Tibial artery (tissue), 4 donors: Measurements from ENCODE around the gene MYH7.
"Not testable (repeated sequence)": the region's sequence is repeated elsewhere in the genome, so short reads cannot be mapped to it uniquely, and the experiment has no call there.

Source experiments
- DNase-seq, 2 donors: peaks; one replicate each; pipeline ENCODE4 v3.0.0-alpha.2; 2019
- H3K27ac ChIP-seq, 2 donors: fragments of 200-600 bp; sonication (generic) in 1 of 2; 1 replicate in 1 of 2; 2 replicates in 1 of 2; pipeline ENCODE4 v1.5.1; 2018 to 2019; ENCODE audit warnings: mild to moderate bottlenecking in 1 of 2
- H3K27me3 ChIP-seq, 2 donors: fragments of 200-600 bp; sonication (generic) in 1 of 2; one replicate each; pipeline versions ENCODE4 v1.5.1 to v1.6.0; 2016 to 2019
- H3K36me3 ChIP-seq, 3 donors: fragments of 200-600 bp; sonication (generic) in 2 of 3; one replicate each; pipeline ENCODE4 v1.5.1; 2016 to 2019; ENCODE audit warnings: mild to moderate bottlenecking in 2 of 3
- H3K4me1 ChIP-seq, 4 donors: fragments of 200-600 bp; sonication (generic) in 2 of 4; 1 replicate in 3 of 4; 2 replicates in 1 of 4; pipeline ENCODE4 v1.5.1; 2016 to 2019
- H3K4me3 ChIP-seq, 2 donors: fragments of 200-600 bp; sonication (generic) in 1 of 2; 1 replicate in 1 of 2; 2 replicates in 1 of 2; pipeline ENCODE4 v1.5.1; 2018 to 2019; ENCODE audit warnings: mild to moderate bottlenecking in 2 of 2
- H3K9me3 ChIP-seq, 3 donors: fragments of 200-600 bp; sonication (generic) in 1 of 3; one replicate each; pipeline ENCODE4 v1.5.1; 2016 to 2019
- intact Hi-C: fragments of 100-400 bp; cut with DNase I; formaldehyde crosslinking; loops from one replicate; pipeline ENCODE4 v1.15.0; 2023; ENCODE audit warnings: low total_unique reads
- TF ChIP-seq, protein P1 (sequence below), 2 experiments: fragments of 200-600 bp in 1 of 2; fragments of 450-650 bp in 1 of 2; IDR thresholded peaks; one replicate each; pipeline ENCODE4 v1.5.1; 2017 to 2019; ENCODE audit warnings: antibody characterized with exemption in 2 of 2, mild to moderate bottlenecking in 1 of 2, moderate library complexity in 1 of 2

The MYH7 gene

DNA sequence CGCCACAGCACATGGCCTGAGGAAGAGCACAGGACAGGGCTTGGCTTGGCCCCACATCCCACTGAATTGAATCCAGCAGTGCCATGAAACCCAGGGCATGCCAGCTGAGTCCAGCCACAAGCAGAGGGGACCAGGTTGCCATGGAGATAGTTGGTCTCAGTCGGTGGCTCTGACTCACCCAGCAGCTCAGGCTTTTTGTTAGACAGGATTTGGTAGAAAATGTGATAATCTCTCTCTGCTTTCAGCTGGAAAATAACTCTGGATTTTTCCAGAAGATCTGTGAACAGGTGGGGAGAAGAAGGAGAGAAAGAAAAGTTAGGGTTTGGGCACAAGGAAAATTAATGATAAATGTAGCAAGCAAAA is 4.8 kb downstream of the MYH7 start:
- TF ChIP-seq, protein P1, sequence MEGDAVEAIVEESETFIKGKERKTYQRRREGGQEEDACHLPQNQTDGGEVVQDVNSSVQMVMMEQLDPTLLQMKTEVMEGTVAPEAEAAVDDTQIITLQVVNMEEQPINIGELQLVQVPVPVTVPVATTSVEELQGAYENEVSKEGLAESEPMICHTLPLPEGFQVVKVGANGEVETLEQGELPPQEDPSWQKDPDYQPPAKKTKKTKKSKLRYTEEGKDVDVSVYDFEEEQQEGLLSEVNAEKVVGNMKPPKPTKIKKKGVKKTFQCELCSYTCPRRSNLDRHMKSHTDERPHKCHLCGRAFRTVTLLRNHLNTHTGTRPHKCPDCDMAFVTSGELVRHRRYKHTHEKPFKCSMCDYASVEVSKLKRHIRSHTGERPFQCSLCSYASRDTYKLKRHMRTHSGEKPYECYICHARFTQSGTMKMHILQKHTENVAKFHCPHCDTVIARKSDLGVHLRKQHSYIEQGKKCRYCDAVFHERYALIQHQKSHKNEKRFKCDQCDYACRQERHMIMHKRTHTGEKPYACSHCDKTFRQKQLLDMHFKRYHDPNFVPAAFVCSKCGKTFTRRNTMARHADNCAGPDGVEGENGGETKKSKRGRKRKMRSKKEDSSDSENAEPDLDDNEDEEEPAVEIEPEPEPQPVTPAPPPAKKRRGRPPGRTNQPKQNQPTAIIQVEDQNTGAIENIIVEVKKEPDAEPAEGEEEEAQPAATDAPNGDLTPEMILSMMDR (IDR thresholded peaks at IDR 0.05) = no peak
- intact Hi-C loops = no loop called here

GRCh38 chr14:23430016-23430722 is 5.3 kb downstream of the MYH7 start:
- Histone ChIP-seq H3K4me1 (no peaks in the 10 kb centered on the region), H3K27me3 (peaks cover 0 to 7% of the 10 kb centered on the region in 2 donors), H3K9me3 (no peaks in the 10 kb centered on the region), H3K4me3 (no peak overlapping the region), H3K36me3 (no peaks in the 10 kb centered on the region), H3K27ac (no peak overlapping the region)
- TF ChIP-seq, protein P1 (IDR thresholded peaks at IDR 0.05) = no peak
- DNase-seq = peak; percentile 11 to 35
- intact Hi-C loops = no loop called here

More for the DNA sequence above, 4.8 kb downstream of the MYH7 start:
- Histone ChIP-seq H3K4me1 (no peaks in the 10 kb centered on the region), H3K27ac (no peak overlapping the region), H3K4me3 (no peak overlapping the region), H3K27me3 (peaks cover 0 to 8% of the 10 kb centered on the region in 2 donors), H3K36me3 (no peaks in the 10 kb centered on the region), H3K9me3 (no peaks in the 10 kb centered on the region)
- DNase-seq = peak; percentile 12 to 25

DNA sequence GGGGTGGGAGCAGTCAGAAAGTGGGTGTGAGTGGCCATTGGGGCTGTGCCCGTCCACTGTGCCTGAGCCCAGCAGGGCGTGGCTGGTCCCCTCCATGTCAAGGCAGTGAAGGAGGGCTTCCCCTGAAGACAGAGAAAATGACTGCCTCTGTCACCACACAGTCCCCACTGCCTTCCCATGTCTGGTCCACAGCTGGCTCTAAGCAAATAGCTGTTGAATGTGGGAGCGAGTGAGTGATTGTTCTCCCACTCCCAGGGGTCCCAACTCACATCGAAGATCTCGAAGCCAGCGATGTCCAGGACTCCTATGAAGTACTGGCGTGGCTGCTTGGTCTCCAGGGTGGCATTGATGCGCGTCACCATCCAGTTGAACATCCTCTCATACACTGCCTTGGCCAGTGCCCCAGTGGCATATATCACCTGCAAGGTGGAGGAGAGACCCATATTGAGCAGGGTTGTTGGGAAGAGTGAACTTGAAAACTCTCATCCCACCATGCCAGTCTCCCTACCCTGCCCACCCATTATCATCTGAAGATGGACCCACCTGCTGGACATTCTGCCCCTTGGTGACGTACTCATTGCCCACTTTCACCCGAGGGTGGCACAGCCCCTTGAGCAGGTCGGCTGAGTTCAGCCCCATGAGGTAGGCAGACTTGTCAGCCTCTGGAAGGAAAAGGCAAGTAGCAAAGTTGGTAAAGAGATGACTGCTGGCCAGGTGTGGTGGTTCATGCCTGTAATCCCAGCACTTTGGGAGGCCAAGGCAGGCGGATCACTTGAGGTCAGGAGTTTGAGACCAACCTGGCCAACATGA is 6.6 kb downstream of the MYH7 start:
- intact Hi-C loops = no loop called here
- no peaks in the 10 kb centered on the region for H3K9me3 ChIP-seq
- H3K4me3 ChIP-seq = no peak overlapping the region
- peaks cover 0 to 7% of the 10 kb centered on the region in 2 donors for H3K27me3 ChIP-seq
- H3K27ac ChIP-seq = no peak overlapping the region
- DNase-seq = peak in 1 of 2 donors; percentile 38
- TF ChIP-seq, protein P1 (IDR thresholded peaks at IDR 0.05) = no peak
- H3K36me3 ChIP-seq = no peaks in the 10 kb centered on the region
- H3K4me1 ChIP-seq = no peaks in the 10 kb centered on the region

DNA sequence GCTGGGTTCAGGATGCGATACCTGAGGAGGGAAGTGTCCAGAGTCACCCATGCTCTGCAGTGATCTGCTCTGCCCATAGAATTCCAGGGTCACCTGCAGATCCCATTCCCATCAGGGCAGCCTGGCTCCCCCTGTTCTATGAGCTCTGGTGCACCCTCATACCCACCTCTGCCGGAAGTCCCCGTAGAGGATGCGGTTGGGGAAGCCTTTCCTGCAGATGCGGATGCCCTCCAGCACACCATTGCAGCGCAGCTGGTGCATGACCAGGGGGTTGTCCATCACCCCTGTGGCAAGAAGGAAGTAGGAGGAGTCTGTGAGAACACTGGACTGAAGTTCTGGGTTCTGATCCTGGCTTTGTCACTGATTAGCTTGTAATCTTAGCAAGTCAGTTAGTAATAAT is 9.7 kb downstream of the MYH7 start:
- H3K4me1 ChIP-seq, H3K27ac ChIP-seq, DNase-seq, H3K9me3 ChIP-seq, H3K4me3 ChIP-seq, H3K27me3 ChIP-seq, H3K36me3 ChIP-seq, intact Hi-C loops: not testable (repeated sequence)

DNA sequence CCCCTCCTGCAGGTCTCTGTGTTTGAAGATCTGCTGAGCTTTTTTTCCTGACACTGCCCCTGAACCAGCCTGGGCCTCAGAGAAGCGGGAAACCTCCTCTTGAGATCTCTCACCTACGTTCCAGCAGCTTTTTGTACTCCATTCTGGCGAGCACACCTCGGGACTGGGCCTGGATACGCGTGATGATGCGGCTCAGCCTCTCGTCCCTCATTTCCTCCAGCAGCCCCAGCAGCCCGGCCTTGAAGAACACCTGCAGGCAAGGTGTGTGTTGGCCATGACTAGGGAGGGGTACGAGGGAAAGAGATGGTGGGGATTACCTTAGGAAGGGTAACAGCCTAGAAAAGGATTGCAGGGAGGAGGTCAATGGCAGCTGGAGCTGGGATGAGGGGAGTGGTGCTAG is 10.3 kb downstream of the MYH7 start:
- TF ChIP-seq, protein P1 (IDR thresholded peaks at IDR 0.05) = no peak
- Histone ChIP-seq H3K9me3 (no peaks in the 10 kb centered on the region), H3K36me3 (no peaks in the 10 kb centered on the region), H3K27ac (no peak overlapping the region), H3K4me3 (no peak overlapping the region), H3K4me1 (no peaks in the 10 kb centered on the region), H3K27me3 (peaks cover 0 to 7% of the 10 kb centered on the region in 2 donors)
- intact Hi-C loops = no loop called here
- no peak for DNase-seq

- Histone ChIP-seq H3K27ac (no peak overlapping the region), H3K4me1 (no peaks in the 10 kb centered on the region), H3K4me3 (no peak overlapping the region), H3K27me3 (peaks cover 0 to 5% of the 10 kb centered on the region in 2 donors), H3K36me3 (no peaks in the 10 kb centered on the region), H3K9me3 (no peaks in the 10 kb centered on the region)
- TF ChIP-seq, protein P1 (IDR thresholded peaks at IDR 0.05) = no peak
- intact Hi-C loops = no loop called here
- no peak for DNase-seq
These were observed 11.8 kb downstream of the MYH7 start for GRCh38 chr14:23423657-23424056.
